ELF-1 (cell line): ENCODE results near the gene NOL8.

Experiments
- DNase-seq: peaks from one replicate; pipeline ENCODE4 v3.0.0-alpha.2; 2016; ENCODE audit warnings: low read depth, low spot score

Gene NOL8

DNA sequence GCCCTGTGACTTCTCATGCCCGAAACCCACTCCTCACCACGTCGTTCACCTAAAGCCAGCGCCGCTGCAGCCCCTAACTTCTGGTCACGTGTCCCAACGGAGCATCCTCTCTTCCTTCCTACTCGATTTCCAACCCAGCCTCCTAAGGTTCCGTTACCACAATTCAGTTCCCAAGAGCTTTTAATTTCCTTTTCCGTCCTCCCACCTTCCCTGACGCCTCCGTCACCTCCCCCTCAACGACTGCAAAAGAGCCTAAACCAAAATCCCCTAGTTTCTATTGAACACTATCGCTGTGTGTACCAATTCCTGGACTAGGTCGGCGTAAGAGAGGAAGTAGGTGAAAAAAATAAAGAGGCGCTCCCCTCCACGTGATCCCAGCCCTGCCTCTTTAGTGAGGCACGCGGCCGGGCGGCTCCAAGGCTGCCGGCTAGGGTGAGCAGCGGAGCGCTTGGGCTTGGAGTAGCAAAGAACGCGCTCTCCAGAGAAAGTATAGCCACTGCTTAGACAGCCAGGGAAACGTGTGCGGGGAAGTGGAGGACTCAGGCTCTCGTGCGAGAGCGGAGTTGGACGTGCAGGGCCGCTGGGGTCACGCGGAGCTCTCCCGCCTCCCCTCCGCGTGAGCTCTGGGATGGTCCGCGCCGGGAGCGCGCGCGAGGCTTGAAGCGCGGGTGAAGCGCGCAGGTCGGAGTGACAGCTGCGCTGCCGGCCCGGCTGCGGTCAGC lies at the start of gene NOL8, which contains the start of gene CENPP:
TSS of gene NOL8 (minus strand) at position 82 of the 722 bp plus-strand sequence. CDS start 1,189 bp downstream, outside the sequence.
TSS of gene CENPP (plus strand) at position 685 of the 722 bp plus-strand sequence.
- DNase-seq: peak; percentile 95

DNA sequence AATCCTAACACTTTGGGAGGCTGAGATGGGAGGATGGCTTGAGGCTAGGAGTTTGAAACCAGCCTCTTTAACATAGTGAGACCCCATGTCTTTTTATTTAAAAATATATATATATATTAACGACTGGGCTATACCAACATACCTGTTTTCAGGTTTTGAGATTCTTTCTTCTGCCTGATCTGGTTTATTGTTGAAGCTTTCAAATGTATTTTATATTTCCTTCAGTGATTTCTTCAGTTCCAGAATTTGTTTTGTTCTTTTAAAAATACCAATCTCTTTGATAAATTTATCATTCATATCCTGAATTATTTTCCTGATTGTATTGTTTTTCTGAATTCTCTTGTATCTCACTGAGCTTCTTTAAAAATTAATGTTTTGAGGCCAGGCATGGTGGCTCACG lies 48.0 kb upstream of the NOL8 start:
- DNase-seq: no peak

DNA sequence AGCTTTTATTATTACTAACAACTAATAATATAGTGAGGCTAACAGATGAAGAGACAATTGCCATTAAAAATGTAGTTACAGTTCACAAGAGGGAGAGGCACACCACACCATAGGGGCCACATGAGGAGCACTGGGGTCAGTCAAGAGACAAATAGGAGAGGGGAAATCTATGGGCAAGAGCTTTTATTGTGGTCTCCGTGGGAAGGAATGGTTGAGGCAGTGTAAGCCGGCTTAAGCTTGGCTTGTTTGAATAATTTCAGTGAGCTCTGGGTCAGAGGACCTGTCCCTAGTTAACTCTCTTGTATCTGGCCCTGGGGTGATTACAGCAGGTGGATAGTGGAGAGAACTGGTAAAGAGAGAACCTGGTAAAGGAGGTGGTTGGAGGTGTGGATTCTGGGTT lies 43.9 kb upstream of the NOL8 start:
- peak; percentile 15 for DNase-seq

DNA sequence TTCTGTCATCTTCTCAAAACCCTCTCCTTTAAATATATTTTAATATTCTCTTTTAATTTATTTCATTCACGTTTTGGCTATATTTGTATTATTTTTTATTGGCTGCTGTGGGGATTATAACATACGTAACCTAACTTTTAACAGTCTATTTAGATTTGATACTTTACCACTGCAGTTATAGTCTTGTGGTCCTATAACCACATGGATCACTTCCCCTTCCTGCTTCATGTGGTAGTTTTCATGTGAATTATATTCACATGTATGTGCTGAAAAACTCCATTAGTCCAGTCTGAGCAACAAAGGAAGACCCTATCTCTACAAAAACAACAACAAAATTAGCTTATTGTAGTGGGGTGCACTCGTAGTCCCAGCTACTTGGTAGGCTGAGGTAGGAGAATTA lies 34.9 kb upstream of the NOL8 start:
- no peak for DNase-seq

DNA sequence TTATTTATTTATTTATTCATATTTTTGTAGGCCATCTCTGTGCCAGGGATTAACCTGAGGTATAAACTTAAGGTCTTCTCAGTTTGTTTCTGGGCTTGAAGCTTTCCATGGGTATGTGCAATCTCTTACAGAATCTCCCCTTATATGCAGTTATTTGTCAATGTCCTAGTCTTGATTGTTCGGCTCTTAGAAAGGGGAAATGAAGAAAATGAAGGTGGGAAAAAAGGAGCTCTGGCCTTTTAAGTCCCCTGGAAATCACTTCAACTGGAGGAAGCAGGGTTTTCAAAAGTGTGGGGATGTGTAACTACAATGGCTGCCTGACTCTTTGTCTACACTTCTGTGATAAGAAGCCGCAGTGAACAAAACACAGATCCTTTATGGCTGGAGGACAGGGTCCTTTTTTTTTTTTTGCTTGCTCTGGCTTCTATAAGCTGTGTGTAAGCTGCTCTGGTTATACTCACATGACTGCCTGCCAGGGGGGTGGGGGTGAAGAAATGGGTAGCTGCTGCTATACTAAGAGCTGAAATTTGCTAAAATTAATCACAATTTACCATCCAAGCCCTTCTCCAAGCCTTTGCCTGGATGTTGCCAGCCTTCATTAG lies 34.3 kb upstream of the NOL8 start:
- DNase-seq: peak; percentile 36

DNA sequence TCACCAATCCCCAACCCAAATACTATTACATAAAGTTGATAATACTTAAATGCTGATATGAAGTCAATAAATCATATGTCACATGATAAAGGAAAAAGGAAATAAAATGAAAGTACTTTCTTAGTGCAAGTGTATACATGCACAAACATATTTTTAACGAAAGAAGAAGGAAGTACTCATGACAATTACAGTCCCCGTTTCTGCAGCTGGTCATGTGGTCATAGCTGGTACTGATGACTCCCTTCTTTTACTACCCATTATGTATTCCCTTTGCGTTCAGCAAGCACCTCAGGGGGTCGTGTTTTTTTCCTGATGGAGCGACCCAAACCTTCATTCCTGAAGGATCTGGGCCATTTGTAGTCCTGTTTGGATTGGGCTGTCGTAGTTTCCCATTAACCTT lies 27.9 kb upstream of the NOL8 start:
- DNase-seq: no peak

DNA sequence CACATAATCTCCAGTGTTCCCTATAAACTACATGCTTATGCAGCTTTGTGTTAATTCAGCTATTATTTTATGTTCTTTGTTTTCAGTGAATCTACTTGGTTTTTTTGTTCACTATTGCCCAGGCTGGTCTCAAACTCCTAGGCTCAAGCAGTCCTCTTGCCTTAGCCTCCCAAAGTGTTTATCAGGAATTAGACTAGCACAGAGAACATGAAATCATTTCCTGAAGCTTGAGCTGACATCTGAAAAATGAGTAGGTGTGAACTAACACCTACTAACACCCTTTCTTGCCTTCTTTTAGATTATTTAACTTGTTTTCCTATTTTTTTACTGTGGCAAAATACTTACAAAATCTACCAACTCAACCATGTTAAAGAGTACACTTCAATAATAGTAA lies 25.6 kb upstream of the NOL8 start:
- no peak for DNase-seq

DNA sequence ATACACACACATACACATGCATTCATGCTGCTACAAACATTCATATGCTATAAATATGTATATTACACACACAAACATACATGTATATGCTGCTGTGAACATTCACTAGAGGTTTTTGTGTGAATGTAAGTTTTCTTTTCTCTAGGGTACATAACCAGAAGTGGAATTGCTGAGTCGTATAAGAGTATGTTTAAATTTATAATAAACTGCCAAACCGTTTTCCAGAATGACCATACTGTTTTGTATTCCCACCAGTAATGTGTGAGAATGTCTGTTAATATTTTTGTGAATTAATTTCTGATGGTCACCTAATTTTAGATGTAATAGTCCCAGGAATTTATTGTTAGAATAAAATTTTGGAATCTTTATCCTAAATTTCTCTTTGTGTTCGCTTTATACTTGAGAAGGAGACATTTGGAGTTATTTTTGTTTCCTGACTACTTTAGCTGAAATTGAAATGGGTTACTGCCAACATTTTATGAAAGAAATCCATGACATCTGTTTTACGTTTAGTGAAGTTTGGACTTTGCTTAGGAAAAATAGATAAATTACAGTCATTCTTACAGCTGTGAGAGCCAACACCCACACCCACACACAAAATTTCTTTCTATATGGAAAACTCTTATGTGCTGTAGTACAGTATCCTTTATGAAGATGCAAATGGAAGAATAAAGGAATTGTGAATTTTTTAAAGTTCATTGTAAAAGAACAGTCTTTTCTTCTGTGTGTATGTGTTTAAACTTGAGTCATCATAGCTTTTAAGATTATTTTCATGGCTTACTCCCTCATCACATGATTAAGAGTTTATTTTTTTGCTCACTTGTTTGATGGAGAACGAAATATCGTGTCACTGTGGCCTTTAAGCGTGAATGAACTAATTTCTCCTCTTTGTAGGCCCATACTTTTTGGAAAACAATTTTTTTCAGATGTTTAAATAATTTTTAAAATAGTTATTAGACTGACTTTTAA lies 24.9 kb upstream of the NOL8 start:
- no peak for DNase-seq

DNA sequence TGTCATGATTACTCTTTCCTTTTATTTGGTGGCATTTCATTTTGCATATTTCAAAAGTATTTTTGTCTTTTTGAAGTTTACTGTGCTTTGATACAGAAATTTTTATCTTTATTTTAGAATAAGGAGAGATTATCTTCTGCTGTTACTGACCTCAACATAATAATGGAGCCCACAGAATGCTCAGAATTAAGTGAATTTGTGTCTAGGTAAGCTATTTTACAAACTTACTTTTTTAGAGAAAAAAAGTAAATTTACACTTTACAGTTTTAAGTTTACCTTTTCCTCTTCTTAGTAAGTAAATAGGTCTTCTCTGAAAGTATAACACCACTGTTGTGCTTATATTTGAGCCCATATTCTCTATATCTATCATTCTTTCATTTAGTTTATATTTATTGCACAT lies 20.4 kb upstream of the NOL8 start:
- no peak for DNase-seq

DNA sequence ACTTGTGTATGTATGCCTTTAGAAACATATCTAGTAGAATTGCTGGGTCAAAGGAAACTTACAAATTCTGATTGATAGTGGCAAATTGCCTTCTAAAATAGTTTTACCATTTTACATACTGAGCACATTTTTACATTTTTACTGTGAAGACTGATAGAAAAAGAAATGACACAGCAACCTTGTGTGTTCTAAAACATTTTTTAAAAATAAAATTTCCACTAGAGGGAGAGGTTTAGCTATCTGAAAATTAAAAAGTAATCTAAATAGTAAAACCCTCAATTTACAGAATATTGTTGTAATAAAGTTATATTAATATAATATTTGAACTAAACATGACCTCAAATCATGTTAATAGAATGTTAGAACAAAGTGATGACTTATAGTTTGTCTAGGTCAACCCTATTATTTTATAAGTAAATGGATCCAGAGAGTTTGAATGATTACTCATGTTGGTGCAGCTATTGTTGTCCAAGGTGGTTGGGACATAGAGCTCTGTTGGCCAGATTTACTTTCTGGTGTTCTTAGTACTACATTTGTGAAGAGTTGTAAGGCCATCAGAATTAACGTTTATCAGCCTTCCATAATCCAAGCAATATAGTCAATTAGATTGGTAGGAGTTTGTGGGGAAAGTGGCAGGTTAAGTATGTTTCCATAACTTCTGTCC lies 17.8 kb upstream of the NOL8 start:
- no peak for DNase-seq

DNA sequence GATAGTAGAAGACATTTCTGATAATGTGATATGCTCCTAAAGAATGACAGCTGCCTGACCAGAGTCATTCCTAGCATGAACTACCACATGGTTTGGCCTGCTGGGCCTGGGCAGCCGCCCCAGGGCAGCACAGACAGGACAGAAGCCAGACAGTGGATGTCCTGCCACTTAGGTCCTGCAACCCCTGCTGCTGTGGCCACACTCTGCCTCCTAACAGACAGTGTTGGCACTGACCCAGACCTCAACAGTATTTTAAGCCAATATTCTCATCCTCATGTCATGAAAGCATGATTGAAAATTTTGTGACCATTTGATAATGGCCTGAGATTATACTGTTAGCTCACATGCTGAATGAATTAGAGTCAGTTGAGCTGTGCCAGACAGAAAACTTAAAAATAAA lies 16.4 kb upstream of the NOL8 start:
- DNase-seq: no peak

DNA sequence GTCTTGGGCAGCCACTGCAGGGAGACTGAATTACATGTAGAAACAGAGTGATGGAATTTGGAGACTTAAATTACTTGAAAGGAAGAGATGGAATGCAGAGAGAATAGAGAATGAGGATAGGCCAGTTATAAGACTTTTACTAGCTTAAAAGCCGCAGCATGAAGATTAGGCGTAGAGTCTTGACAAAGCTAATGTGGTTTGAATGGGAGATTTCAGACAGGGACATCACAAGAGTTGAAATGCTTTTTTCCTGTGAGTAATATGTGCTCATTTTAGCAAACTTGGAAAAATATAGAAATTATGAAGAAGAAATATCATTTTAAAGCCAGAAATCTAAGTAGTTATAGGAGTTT lies 8.1 kb upstream of the NOL8 start:
- DNase-seq: no peak

DNA sequence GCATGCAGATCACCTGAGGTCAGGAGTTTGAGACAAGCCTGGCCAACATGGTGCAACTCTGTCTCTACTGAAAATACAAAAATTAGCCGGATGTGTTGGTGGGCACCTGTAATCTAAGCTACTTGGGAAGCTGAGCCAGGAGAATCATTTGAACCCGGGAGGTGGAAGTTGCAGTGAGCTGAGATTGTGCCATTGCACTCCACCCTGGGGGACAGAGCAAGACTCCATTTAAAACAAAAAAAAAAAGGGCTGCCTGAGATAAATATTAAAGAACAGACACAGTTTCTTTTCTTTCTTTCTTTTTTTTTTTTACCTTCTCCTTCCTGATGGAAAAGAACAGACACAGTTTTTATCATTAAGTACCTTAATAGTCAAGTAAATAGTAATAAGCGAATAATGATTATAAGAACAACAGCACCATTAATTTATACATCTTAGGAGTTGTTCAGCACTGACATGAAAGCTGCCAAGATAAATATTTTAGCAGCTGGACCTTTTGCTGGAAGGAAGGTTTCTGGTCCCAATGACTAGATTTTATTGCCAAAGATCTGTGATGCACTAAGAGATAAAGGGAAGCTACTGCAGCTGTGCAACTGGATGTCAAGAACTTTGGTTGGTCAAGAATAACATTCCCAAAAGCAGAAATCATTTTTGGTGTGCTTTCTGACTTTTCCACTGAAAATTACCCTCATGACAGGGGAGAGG lies 7.6 kb upstream of the NOL8 start:
- no peak for DNase-seq

DNA sequence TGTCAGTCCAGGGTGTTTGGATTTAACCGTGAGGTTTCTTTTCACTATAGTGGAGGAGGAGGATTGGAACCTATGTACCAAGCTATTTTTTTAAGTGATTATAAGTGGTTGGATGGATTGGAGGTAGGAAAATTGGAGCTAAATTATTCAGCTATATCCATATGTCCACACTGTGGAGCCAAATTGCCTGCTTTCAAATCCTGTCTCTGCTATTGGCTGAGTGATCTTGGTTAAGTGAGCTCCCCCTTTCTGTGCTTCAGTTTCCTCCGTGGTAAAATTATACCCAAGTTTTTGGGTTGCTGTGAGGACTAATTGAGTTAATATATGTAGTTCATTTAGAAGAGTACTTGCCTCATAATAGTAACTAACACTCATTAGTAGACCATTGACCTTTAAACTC lies 3.1 kb upstream of the NOL8 start:
- no peak for DNase-seq

DNA sequence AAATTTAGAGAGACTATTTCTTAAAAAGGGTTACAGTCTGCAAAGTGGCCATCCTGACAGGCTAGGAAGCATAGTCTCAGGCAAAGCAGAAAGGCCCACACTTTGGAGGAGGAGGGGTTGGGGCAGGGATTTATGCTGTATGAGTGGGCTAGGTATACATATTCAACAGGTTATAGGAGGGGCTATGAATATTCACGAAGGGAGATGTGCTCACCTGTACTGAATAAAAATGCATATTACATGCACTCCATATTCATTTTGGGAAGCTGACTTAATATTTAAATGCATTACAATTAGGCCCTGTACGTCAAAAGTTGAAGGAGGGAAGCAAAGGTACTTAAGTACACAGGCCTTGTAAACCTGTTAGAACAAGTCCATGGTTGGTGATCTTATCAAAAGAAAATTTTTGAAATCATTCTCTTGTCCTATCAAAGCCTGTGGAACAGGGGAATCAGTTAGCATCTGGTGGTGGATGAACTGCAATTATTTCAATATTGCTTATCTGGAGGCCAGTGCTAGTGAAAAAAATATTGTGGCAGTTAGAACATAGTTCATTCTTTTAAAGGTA lies 2.2 kb upstream of the NOL8 start:
- DNase-seq: no peak

DNA sequence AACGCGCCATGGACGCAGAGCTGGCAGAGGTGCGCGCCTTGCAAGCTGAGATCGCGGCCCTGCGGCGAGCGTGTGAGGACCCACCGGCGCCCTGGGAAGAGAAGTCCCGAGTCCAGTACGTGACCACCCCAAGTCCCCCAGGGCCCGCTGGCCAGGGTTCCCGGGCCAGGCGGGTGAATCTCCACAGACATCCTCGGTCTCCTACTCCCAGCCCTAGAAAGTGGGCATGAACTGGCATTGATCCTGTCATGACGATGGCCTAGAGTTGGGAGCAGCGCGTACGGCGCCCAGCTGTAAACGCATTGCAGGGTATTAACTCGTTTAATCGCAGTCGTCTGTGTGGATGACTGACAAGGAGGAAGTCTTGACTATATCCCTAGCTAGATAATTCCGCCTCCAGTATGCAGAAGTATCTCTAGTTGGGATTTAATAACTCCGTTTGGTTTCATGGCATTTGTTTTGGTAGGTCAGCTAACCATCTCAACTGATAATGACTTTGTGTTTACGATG lies 896 bp upstream of the NOL8 start:
- no peak for DNase-seq

DNA sequence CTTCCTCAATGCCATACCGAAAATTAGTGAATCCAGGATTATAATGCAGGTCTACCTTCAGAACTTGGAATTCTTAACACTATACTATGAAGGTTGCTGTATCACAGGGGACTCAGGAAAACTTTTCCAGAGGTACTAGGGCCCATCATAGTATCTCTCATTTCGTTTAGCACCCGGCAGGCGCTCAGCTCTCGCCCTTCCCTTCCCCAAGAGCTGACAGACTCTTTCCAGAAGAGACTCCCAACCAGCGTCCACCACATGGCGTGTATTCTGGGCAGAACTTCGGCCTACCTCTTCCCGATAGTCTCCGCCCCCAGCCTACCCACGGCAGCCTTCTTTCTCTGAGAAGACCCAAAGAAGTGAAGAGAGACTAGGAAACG lies 271 bp downstream of the NOL8 start:
- DNase-seq: no peak

DNA sequence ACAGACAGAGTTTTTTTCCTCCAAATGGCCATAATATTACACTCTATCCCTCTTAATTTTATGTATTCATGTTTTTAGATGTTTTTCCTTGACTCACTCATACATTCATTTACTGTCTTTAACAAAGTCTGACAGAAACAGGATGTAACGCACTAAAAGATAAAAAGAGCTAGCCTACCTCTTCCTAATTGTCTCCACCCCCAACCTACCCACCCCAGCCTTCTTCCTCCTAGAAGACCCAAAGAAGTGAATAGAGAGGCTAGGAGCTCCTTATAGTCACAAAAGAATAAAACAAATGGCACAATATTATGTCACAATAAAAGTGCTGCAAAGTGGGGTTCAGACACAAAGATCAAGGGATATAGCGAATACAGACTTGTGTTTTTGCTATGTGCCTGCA lies 719 bp downstream of the NOL8 start:
- no peak for DNase-seq

DNA sequence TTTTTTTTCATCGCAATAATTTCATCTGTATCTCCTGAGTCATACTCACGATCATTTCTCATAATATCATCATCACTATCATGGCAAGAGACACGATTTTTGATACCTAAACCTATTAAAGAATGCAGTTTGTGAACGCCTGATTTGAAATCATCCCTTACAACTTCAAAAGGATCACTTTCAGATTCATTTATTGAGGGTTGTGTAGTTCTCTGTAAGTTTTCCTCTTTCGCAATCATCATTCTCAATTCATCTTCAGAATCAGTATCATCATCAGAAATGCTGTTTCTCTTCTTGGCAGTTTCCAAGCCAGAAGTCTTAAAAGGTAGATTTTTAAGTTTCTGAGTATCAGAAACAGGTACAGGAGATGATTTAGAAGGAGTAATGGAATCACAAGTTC lies 9.7 kb downstream of the NOL8 start:
- no peak for DNase-seq

DNA sequence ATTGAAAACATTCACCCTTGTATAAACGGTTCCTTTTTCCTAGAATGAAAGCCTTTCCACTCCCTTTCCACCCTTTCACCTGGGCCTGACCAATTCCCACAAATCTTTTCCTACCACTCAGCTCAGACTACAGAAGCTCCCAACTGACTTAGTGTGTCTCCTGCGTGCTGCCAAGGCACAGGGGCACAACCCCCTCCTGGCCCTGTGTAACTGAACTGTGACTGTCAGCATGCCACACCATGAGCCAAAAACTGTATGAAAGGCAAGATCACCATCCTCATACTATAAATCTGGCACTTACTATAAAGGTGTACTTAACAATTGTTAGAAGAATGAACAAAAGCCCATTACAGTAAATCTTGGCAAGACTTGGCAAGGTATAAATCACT lies 11.5 kb downstream of the NOL8 start:
- no peak for DNase-seq
